Kidney capillary endothelial cell (primary cell): ENCODE measurements around the gene MOCOS.

Source experiments
- DNase-seq: peaks from one replicate; pipeline ENCODE4 v3.0.0-alpha.2; 2018; ENCODE audit warnings: low spot score

The MOCOS gene

GRCh38 chr18:36177913-36178312 is 9.4 kb upstream of the MOCOS start:
- no peak for DNase-seq

- DNase-seq = no peak
Observed at GRCh38 chr18:36179562-36180355, 7.5 kb upstream of the MOCOS start.

- no peak for DNase-seq
Observed at GRCh38 chr18:36181441-36181840, 5.9 kb upstream of the MOCOS start.

DNA sequence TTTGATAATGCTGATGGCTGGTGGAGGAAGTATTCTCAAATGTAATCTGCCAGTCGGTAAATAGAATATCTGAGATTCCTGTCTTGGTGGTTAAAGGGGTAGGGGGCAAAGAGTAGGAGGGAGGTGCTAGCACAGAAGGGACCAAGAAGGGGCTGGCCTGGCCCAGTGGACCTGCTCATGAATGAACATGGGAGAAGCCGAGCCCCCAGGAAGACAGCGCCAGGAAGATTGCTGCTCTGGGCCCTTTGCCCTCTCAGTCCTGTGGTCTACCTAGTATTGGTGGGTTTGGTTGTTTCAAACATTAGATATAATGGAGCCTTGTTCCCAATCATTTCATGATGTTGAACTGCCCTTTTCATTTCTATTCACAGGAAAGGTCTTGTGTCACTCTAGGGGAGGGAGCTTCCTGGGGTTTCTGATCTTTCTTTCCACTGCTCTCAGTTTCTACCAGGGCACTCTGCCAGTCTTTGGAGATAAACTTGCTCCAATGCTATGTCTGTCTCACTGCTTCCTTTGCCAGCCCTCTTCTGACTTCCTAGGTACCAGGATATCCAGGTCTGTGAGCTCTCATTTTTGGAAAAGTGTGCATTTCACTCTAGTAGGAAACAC is 5.3 kb upstream of the MOCOS start:
- no peak for DNase-seq

- DNase-seq = no peak
Observed at GRCh38 chr18:36183033-36183432, 4.3 kb upstream of the MOCOS start.

- no peak for DNase-seq
Observed at GRCh38 chr18:36183987-36184386, 3.3 kb upstream of the MOCOS start.

- no peak for DNase-seq
Observed at GRCh38 chr18:36185157-36185556, 2.1 kb upstream of the MOCOS start.

GRCh38 chr18:36185901-36186460 is 1.3 kb upstream of the MOCOS start:
- no peak for DNase-seq

DNA sequence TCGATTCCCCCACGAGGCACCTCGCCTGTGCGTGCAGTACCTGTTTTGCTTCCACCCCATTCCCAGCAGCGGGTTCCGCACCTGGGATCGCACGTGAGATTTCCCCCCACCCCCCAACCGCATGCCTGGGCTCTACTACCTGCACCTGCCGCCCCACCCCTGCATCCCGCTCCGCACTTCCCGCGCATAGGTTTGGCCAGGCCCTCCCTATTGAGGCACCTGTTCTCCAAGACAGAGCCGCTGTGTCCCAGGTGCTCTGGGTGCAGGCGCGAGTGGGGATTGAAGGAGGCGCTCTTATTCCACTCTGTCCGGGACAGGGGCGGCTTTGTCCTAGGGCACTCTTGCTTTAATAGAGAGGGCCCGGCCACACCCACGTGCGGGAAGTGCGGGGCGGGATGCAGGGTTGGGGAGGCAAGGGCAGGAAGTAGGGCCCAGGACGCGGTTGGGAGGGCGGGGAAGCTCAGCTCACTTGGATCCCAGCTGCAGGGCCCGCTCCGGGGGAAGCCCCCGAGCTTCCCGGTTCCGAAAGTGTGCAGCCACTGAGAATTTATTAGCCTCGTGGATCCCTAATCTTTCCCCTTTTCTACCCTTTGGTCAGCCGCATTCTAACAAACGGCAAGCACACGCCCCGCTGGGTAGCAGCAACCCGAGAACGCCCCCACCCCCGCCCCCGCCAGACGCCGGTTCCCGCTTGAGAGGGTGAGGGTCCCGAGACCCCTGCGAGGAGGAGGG is 670 bp upstream of the MOCOS start:
- DNase-seq = no peak

GRCh38 chr18:36187826-36188721 is 777 bp downstream of the MOCOS start:
- DNase-seq = no peak

GRCh38 chr18:36188916-36189315 is 1.6 kb downstream of the MOCOS start:
- DNase-seq = no peak

- DNase-seq = no peak
Observed at GRCh38 chr18:36189486-36189885, 2.2 kb downstream of the MOCOS start.

DNA sequence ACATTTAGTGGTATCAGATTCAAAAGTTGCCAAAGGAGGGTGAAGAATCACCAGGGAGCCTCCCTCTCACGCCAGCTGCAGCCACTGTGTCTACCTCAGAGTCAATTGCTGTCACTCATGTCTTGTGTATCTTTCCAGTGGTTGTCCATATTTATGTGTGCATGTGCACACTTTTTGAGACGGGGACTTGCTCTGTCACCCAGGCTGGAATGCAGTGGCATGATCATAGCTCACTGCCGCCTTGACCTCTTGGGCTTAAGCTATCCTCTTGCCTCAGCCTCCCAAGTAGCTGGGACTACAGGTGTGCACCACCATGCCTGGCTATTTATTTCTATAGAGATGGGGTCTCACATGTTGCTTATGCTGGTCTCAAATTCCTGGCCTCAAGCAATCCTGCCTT is 4.0 kb downstream of the MOCOS start:
- DNase-seq = no peak

DNA sequence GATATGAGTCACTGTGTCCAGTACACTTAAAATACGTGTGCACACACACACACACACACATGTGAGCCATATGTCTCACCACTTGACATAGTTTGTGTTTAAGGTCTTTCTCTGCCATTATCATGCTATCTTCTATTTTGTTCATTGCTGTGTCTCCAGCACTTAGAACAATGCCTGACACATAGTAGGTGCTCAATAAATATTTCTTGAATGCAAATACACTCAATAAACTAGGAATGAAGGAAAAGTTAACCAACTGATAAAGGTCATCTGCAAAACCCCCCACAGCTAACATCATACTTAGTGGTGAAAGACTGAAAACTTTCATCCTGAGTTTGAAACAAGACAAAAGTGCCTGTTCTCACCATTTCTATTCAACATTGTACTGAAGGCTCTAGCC is 4.4 kb downstream of the MOCOS start:
- DNase-seq = no peak

- no peak for DNase-seq
Observed at GRCh38 chr18:36194600-36195315, 7.5 kb downstream of the MOCOS start.

- no peak for DNase-seq
Observed at GRCh38 chr18:36195427-36196122, 8.3 kb downstream of the MOCOS start.

DNA sequence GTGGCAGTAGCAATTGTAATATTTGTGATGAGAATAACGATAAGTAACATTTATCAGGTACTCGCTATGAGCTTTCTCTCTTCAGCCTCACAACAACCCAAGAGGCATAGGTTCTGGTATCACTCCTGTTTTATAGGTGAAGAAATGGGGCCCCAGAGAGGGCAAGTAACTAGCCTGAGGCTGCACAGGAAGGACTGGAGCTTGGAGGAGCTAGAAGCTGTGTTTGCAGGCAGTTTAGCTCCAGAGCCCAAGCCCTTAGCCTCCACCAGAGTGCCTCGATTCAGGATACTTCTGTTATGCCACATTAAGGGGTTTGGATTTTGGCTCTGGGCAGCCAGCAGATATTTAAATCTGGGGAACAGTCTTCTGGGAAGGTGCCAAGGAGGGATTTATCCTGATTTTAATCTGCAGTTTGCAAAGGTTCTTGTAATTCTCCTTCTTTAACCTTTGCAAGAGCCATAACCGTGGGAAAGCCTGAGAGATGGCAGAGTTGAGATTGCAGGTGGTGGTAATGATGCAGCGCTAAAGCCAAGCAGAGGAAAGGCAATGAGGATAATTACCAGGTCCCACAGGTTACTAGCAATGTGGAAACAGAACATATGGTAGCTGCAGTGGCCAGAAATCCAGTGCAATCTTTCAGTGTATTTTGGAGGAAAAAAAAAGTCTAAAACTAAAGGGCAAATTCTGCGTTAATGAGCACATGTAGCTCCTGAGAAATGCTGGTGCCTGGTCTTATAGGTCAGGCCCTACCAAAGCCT is 9.1 kb downstream of the MOCOS start:
- DNase-seq = no peak

- DNase-seq = no peak
Observed at GRCh38 chr18:36197511-36198166, 10.3 kb downstream of the MOCOS start.

DNA sequence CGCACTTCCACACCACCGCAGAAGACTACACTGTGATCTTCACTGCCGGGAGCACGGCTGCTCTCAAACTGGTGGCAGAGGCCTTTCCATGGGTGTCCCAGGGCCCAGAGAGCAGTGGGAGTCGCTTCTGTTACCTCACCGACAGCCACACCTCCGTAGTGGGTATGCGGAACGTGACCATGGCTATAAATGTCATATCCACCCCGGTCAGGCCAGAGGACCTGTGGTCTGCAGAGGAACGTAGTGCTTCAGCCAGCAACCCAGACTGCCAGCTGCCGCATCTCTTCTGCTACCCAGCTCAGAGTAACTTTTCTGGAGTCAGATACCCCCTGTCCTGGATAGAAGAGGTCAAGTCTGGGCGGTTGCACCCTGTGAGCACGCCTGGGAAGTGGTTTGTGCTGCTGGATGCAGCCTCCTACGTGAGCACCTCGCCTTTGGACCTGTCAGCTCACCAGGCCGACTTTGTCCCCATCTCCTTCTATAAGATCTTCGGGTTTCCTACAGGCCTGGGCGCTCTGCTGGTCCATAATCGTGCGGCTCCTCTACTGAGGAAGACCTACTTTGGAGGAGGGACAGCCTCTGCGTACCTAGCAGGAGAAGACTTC is 12.5 kb downstream of the MOCOS start:
- DNase-seq = no peak
